ENCODE data around the gene ARHGAP32.

Gene ARHGAP32

GRCh38 chr11:128949791-128950454 lies 242.2 kb downstream of the ARHGAP32 start:
- DNase-seq (ENCODE audit: low read depth): peak; percentile 39

GRCh38 chr11:128948583-128948982 lies 243.5 kb downstream of the ARHGAP32 start:
- no peak overlapping the region for H3K4me3 ChIP-seq (ENCODE audit: low read length)
- no peak for DNase-seq (ENCODE audit: low read depth)
- TF ChIP-seq CTCF (IDR thresholded peaks at IDR 0.05; ENCODE audit: insufficient read depth, low read depth, low read length, missing control alignments): no peak

More at GRCh38 chr11:128949791-128950454, 242.2 kb downstream of the ARHGAP32 start:
- no peak for TF ChIP-seq CTCF (IDR thresholded peaks at IDR 0.05; ENCODE audit: insufficient read depth, low read depth, low read length, missing control alignments)
- H3K4me3 ChIP-seq (ENCODE audit: low read length): no peak overlapping the region

GRCh38 chr11:128947773-128948172 lies 244.4 kb downstream of the ARHGAP32 start:
- DNase-seq (ENCODE audit: low read depth): no peak
- TF ChIP-seq CTCF (IDR thresholded peaks at IDR 0.05; ENCODE audit: insufficient read depth, low read depth, low read length, missing control alignments): no peak
- H3K4me3 ChIP-seq (ENCODE audit: low read length): no peak overlapping the region

- H3K4me3 ChIP-seq (ENCODE audit: low read length): no peak overlapping the region
- TF ChIP-seq CTCF (IDR thresholded peaks at IDR 0.05; ENCODE audit: insufficient read depth, low read depth, low read length, missing control alignments): no peak
- DNase-seq (ENCODE audit: low read depth): no peak
Measured at GRCh38 chr11:128946648-128947047, 245.5 kb downstream of the ARHGAP32 start.

GRCh38 chr11:128943428-128943976 lies 248.6 kb downstream of the ARHGAP32 start:
- TF ChIP-seq CTCF (IDR thresholded peaks at IDR 0.05; ENCODE audit: insufficient read depth, low read depth, low read length, missing control alignments): no peak
- H3K4me3 ChIP-seq (ENCODE audit: low read length): no peak overlapping the region
- no peak for DNase-seq (ENCODE audit: low read depth)

GRCh38 chr11:128942817-128943427 lies 249.2 kb downstream of the ARHGAP32 start, which contains the start of gene TP53AIP1:
TP53AIP1 (minus strand) TSS chr11:128942871; CDS start chr11:128937818, 5,053 bp downstream.
- no peak within 1 kb of the TSS for H3K4me3 ChIP-seq (ENCODE audit: low read length)
- peak; percentile 48 for DNase-seq (ENCODE audit: low read depth)
- TF ChIP-seq CTCF (IDR thresholded peaks at IDR 0.05; ENCODE audit: insufficient read depth, low read depth, low read length, missing control alignments): no peak
